Stimulated activated CD4-positive, alpha-beta T cell treated with anti-CD3 and anti-CD28 coated beads, Interleukin-1b, Interleukin-23, amount 100 ng/mL, for 24 hours (primary cell): Measurements from ENCODE around the gene CD1E.
"Not testable (repeated sequence)": the region's sequence is repeated elsewhere in the genome, so short reads cannot be mapped to it uniquely, and the experiment has no call there.

Experiments used
- DNase-seq, 4 experiments: peaks; one replicate each; pipeline ENCODE4 v3.0.0-alpha.2; 2020; ENCODE audit warnings: low read depth in 4 of 4, low spot score in 1 of 4

Gene CD1E

GRCh38 chr1:158362482-158362881, 8.8 kb downstream of the CD1E start:
- DNase-seq, result no peak

- no peak for DNase-seq
Measured at GRCh38 chr1:158362941-158363340, 9.2 kb downstream of the CD1E start.

- DNase-seq, result no peak
Measured at GRCh38 chr1:158366783-158367182, 13.1 kb downstream of the CD1E start.

- DNase-seq, result peak in 1 of 4 experiments; percentile 31
Measured at GRCh38 chr1:158371188-158371953, 17.7 kb downstream of the CD1E start.

- not testable (repeated sequence) for DNase-seq
Measured at GRCh38 chr1:158374101-158374500, 20.4 kb downstream of the CD1E start.

- DNase-seq, result no peak
Measured at GRCh38 chr1:158374860-158375259, 21.2 kb downstream of the CD1E start.

GRCh38 chr1:158390331-158390730, 36.6 kb downstream of the CD1E start:
- no peak for DNase-seq

GRCh38 chr1:158391099-158391498, 37.4 kb downstream of the CD1E start:
- DNase-seq, result no peak

- no peak for DNase-seq
Measured at GRCh38 chr1:158393476-158393875, 39.8 kb downstream of the CD1E start.

- no peak for DNase-seq
Measured at GRCh38 chr1:158396646-158397045, 43.0 kb downstream of the CD1E start.

- no peak for DNase-seq
Measured at GRCh38 chr1:158398818-158399514, 45.3 kb downstream of the CD1E start, which contains the start of gene OR10T2. Gene OR10T2 (minus strand): TSS chr1:158399466. CDS start chr1:158399466, 0 bp downstream.

- DNase-seq, result no peak
Measured at GRCh38 chr1:158400871-158401270, 47.2 kb downstream of the CD1E start.

- no peak for DNase-seq
Measured at GRCh38 chr1:158407092-158407491, 53.4 kb downstream of the CD1E start.
